Suprapubic skin (tissue), 4 donors: ENCODE data around the gene SAP25. TPM values are rescaled to one million over a fixed set of nuclear protein-coding genes. Genes with fewer than 3 reads are reported as not detected.

Experiments
- DNase-seq, 2 donors: peaks; one replicate each; pipeline ENCODE4 v3.0.0-alpha.2; 2019; ENCODE audit warnings: low spot score in 2 of 2
- H3K27ac ChIP-seq: fragments of 200-600 bp; sonication (generic); one replicate; pipeline ENCODE4 v1.5.1; 2019
- H3K27me3 ChIP-seq: fragments of 200-600 bp; sonication (generic); one replicate; pipeline ENCODE4 v1.5.1; 2019
- H3K36me3 ChIP-seq: fragments of 200-600 bp; sonication (generic); one replicate; pipeline ENCODE4 v1.5.1; 2019
- H3K4me1 ChIP-seq: fragments of 200-600 bp; sonication (generic); one replicate; pipeline ENCODE4 v1.5.1; 2019
- H3K4me3 ChIP-seq: fragments of 200-600 bp; sonication (generic); one replicate; pipeline ENCODE4 v1.5.1; 2019; ENCODE audit warnings: mild to moderate bottlenecking
- H3K9me3 ChIP-seq: fragments of 200-600 bp; sonication (generic); one replicate; pipeline ENCODE4 v1.5.1; 2019
- EP300 ChIP-seq: sonication (generic); formaldehyde crosslinking; IDR thresholded peaks from one replicate; pipeline ENCODE4 v1.6.1; 2017; ENCODE audit warnings: antibody characterized with exemption
- POLR2A ChIP-seq, 2 donors: fragments of 450-650 bp; IDR thresholded peaks; one replicate each; pipeline ENCODE4 v1.6.1; 2017; ENCODE audit warnings: antibody characterized with exemption in 2 of 2, mild to moderate bottlenecking in 2 of 2, moderate library complexity in 2 of 2
- POLR2AphosphoS5 ChIP-seq, 3 donors: sonication (generic); formaldehyde crosslinking; IDR thresholded peaks; one replicate each; pipeline ENCODE4 v1.6.1; 2017; ENCODE audit warnings: antibody characterized with exemption in 3 of 3
- whole genome bisulfite sequencing: methylation state at CpG from one replicate; pipeline ENCODE4 v1.1.5; 2018; 5-methylcytosine and 5-hydroxymethylcytosine counted together
- total RNA-seq, 4 donors: library from RNA; depleted of rRNA; stranded (reverse); fragments of >200 nt; gene quantifications; one replicate each; pipeline ENCODE4 v1.1.0, GENCODE V29; 2016
- TF ChIP-seq, protein P1 (sequence below), 2 donors: fragments of 200-600 bp in 1 of 2; fragments of 450-650 bp in 1 of 2; sonication (generic) in 1 of 2; IDR thresholded peaks; one replicate each; pipeline ENCODE4 v1.5.1; 2016 to 2019; ENCODE audit warnings: antibody characterized with exemption in 2 of 2, mild to moderate bottlenecking in 1 of 2, moderate library complexity in 1 of 2

SAP25 gene
- total RNA-seq, 4 donors from 2014 or later, result 2.7 to 3.8 TPM; not detected in 2

DNA sequence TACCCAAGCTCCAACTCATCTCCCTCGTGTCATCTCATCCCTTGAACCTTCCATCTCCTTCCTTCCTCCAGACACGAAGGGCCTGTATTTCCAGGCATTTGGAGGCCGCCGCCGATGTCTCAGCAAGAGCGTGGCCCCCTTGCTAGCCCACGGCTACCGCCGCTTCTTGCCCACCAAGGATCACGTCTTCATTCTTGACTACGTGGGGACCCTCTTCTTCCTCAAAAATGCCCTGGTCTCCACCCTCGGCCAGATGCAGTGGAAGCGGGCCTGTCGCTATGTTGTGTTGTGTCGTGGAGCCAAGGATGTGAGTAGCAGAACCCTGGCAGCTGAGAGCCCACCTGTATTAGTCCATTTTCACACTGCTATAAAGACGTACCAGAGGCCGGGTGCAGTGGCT lies 17.9 kb upstream of the SAP25 start:
- DNase-seq, result no peak
- no peaks in the 10 kb centered on the region for H3K9me3 ChIP-seq
- H3K27ac ChIP-seq, result no peak overlapping the region
- no peaks in the 10 kb centered on the region for H3K27me3 ChIP-seq
- no peaks in the 10 kb centered on the region for H3K36me3 ChIP-seq
- 98% methylated on average over 17 of the region's 17 CpGs for WGBS
- TF ChIP-seq POLR2AphosphoS5 (IDR thresholded peaks at IDR 0.05) (no peak), EP300 (no peak), POLR2A (IDR thresholded peaks at IDR 0.05) (no peak)
- TF ChIP-seq, protein P1, sequence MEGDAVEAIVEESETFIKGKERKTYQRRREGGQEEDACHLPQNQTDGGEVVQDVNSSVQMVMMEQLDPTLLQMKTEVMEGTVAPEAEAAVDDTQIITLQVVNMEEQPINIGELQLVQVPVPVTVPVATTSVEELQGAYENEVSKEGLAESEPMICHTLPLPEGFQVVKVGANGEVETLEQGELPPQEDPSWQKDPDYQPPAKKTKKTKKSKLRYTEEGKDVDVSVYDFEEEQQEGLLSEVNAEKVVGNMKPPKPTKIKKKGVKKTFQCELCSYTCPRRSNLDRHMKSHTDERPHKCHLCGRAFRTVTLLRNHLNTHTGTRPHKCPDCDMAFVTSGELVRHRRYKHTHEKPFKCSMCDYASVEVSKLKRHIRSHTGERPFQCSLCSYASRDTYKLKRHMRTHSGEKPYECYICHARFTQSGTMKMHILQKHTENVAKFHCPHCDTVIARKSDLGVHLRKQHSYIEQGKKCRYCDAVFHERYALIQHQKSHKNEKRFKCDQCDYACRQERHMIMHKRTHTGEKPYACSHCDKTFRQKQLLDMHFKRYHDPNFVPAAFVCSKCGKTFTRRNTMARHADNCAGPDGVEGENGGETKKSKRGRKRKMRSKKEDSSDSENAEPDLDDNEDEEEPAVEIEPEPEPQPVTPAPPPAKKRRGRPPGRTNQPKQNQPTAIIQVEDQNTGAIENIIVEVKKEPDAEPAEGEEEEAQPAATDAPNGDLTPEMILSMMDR (IDR thresholded peaks at IDR 0.05), result no peak
- H3K4me1 ChIP-seq, result peaks cover 15% of the 10 kb centered on the region
- no peak overlapping the region for H3K4me3 ChIP-seq

DNA sequence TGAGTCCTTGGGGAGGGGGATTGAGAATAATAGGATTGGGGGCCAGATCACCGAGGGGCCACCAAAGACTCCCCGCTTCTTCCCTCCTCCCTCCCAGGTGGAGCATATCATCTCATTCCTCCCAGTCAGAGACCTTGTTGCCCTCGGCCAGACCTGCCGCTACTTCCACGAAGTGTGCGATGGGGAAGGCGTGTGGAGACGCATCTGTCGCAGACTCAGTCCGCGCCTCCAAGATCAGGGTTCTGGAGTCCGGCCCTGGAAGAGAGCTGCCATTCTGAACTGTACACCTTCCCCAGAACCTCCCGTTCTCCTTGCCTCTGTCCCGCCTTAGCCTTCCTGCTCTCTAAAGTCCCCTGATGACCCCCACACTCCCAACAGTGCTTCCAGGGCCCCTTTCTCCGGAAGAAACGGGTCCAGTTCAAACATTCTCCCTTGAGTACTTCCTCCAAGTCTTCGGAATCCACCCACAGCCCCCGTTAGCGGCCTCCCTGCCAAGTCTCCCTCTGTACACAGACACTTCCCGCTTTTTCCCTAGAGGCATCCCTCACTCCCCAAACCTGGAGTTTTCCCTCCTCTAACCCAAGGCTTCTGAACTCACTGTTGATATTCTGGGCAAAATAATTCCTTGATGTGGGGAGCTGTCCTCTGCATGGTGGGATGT lies 16.5 kb upstream of the SAP25 start:
- peaks cover 19% of the 10 kb centered on the region for H3K4me1 ChIP-seq
- no peak for DNase-seq
- no peaks in the 10 kb centered on the region for H3K36me3 ChIP-seq
- no peak for TF ChIP-seq EP300
- TF ChIP-seq, protein P1 (IDR thresholded peaks at IDR 0.05), result no peak
- TF ChIP-seq POLR2A (IDR thresholded peaks at IDR 0.05), result no peak
- no peak for TF ChIP-seq POLR2AphosphoS5 (IDR thresholded peaks at IDR 0.05)
- no peaks in the 10 kb centered on the region for H3K27me3 ChIP-seq
- no peak overlapping the region for H3K4me3 ChIP-seq
- 32% methylated on average over 20 of the region's 20 CpGs for WGBS
- H3K27ac ChIP-seq, result no peak overlapping the region
- H3K9me3 ChIP-seq, result no peaks in the 10 kb centered on the region

DNA sequence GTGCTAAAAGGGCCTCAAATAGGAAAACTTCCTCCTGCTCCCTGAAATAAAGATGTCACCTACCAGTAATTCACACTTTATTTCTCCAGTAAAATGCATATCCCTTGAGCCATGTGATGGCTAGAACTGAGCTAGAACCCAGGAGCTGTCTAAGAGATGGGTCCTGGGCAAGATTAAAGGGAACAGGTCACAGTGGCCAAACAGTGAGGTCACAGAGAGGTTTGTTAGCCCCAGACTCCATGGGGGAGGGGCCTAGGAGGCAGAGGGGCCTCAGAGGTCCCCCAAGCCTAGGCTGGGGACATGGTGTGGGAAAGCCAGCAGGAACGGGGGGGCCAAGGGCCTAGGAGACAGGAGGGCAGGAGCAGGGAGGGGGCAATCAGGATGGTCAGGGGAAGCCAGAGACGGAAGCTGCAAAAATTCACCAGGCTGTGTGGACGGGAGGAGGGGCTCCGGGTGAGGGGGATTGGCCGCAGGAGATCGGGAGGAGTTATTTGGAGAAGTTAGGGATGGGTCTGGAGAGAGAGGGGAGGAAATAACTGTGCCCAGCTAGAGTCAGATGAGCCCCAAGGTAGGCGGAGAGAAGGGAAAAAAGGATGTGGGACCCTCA lies 15.7 kb upstream of the SAP25 start:
- Histone ChIP-seq H3K36me3 (no peaks in the 10 kb centered on the region), H3K4me3 (no peak overlapping the region), H3K27me3 (no peaks in the 10 kb centered on the region), H3K9me3 (no peaks in the 10 kb centered on the region), H3K27ac (no peak overlapping the region), H3K4me1 (peaks cover 27% of the 10 kb centered on the region)
- no peak for DNase-seq
- WGBS, result 70% methylated on average over 7 of the region's 7 CpGs
- TF ChIP-seq, protein P1 (IDR thresholded peaks at IDR 0.05), result no peak
- TF ChIP-seq POLR2AphosphoS5 (IDR thresholded peaks at IDR 0.05) (no peak), EP300 (no peak), POLR2A (IDR thresholded peaks at IDR 0.05) (no peak)

DNA sequence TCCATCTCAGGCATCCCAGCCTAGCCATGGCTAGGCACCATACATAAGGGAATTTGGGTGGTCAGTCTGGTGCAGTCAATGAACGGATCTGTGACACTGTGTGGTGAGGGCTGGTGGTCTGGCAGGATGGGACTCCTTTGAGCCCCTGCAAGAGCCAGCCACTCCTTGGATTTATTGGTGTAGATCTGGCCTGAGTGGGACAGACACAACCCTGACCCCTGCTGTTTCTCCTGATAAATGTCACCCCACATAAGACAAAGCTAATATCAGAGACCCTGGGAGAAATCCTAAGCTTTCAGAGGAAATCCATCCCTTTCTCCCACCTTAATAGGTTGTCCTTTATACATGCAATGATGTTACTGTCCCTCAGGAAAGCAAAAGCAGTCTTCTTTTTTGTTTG lies 14.7 kb upstream of the SAP25 start:
- Histone ChIP-seq H3K4me1 (peaks cover 37% of the 10 kb centered on the region), H3K27me3 (no peaks in the 10 kb centered on the region), H3K4me3 (no peak overlapping the region), H3K36me3 (no peaks in the 10 kb centered on the region), H3K9me3 (no peaks in the 10 kb centered on the region), H3K27ac (no peak overlapping the region)
- DNase-seq, result no peak
- WGBS, result 100% methylated on average over 1 of the region's 1 CpG
- TF ChIP-seq, protein P1 (IDR thresholded peaks at IDR 0.05), result peak in 1 of 2 donors; percentile 16
- no peak for TF ChIP-seq POLR2AphosphoS5 (IDR thresholded peaks at IDR 0.05)

DNA sequence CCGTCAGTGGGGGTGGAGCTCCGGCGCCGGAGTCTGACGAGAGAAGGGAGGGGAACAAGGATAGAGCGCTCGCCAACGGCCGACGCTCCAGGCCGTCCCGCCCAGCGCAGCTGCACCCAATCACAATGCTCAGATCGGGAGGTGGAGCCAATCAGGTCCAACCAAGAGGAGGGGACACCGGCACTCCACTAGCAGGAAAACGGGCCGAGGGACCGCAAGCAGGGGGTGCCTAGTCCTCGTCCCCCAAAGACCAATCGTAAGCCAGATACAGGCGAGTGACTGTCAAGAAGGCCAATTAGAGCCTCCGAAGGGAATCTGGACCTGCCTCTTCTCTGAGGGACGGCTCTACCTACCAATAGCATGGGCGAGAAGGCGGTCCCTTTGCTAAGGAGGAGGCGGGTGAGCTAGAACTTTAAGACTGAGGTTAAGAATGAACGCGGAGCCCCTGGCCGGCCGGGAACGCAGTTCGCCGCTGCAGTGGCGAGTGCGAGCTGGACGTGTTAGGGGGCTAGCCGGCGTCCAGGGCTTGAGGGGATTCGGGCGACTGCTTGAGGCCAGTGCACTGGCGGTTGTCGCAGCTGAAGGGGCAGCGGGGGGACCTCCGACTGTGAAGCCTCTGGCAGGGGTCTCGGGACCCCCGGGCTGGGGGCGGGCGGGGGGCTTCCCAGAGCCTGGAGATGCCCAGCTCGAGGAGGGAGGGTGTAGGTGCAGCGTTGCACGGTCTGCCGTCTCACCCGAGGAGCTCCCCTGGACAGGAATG lies 12.7 kb upstream of the SAP25 start, which contains the start of gene FBXO24:
TSS of gene FBXO24 (plus strand) at position 63 of the 760 bp plus-strand sequence. CDS start at position 361, 298 bp downstream.
- H3K4me3 ChIP-seq, result peak within 1 kb of the TSS; percentile 99
- H3K9me3 ChIP-seq, result no peaks in the 10 kb centered on the region
- peak; percentile 100 for DNase-seq
- H3K27me3 ChIP-seq, result no peaks in the 10 kb centered on the region
- peaks cover 10% of the 10 kb centered on the region for H3K36me3 ChIP-seq
- TF ChIP-seq, protein P1 (IDR thresholded peaks at IDR 0.05), result no peak
- TF ChIP-seq POLR2AphosphoS5 (IDR thresholded peaks at IDR 0.05) (peak in 1 of 3 donors; percentile 21), EP300 (no peak), POLR2A (IDR thresholded peaks at IDR 0.05) (peak in 1 of 2 donors; percentile 11)
- peak within 1 kb of the TSS; percentile 96 for H3K27ac ChIP-seq
- peaks cover 57% of the 10 kb centered on the region for H3K4me1 ChIP-seq
- WGBS, result 0% methylated on average over 1 of the region's 53 CpGs
